ENCODE measurements around the gene METTL18.

METTL18 gene

DNA sequence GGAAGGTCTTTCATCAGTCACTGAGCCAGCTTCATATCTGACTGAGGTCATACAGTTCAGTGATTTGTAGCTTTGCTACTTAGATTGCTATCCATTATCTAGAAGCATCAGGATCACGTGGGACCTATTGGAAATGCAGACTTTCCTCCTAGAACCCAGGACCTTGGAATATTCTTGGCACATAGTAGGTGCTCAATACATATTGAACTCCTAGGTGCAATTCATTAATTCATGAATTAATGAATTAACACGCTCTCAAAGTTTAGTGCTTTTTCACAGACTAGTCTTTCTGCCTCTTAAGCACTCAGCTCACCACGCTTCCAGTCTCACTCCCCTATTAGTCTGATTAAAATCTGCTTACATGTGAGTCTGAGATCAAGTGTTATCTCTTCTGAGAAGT is 12.1 kb downstream of the METTL18 start:
- no peaks in the 10 kb centered on the region for H3K79me2 ChIP-seq (ENCODE audit: insufficient read depth, low read length)
- no peak overlapping the region for H3K4me3 ChIP-seq (ENCODE audit: low read depth in 1 of 2, low read length in 2 of 2)
- H4K20me1 ChIP-seq (ENCODE audit: insufficient read depth, low read length), result no peaks in the 10 kb centered on the region
- H2AFZ ChIP-seq (ENCODE audit: low read depth, low read length), result no peak overlapping the region
- no peak overlapping the region for H3K9ac ChIP-seq (ENCODE audit: low read depth, low read length)
- TF ChIP-seq, protein P1, sequence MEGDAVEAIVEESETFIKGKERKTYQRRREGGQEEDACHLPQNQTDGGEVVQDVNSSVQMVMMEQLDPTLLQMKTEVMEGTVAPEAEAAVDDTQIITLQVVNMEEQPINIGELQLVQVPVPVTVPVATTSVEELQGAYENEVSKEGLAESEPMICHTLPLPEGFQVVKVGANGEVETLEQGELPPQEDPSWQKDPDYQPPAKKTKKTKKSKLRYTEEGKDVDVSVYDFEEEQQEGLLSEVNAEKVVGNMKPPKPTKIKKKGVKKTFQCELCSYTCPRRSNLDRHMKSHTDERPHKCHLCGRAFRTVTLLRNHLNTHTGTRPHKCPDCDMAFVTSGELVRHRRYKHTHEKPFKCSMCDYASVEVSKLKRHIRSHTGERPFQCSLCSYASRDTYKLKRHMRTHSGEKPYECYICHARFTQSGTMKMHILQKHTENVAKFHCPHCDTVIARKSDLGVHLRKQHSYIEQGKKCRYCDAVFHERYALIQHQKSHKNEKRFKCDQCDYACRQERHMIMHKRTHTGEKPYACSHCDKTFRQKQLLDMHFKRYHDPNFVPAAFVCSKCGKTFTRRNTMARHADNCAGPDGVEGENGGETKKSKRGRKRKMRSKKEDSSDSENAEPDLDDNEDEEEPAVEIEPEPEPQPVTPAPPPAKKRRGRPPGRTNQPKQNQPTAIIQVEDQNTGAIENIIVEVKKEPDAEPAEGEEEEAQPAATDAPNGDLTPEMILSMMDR (IDR thresholded peaks at IDR 0.05; ENCODE audit: borderline replicate concordance, extremely low read depth, low read length, poor library complexity, severe bottlenecking), result no peak
- TF ChIP-seq EZH2 (IDR thresholded peaks at IDR 0.05; ENCODE audit: borderline replicate concordance, low read depth, low read length, severe bottlenecking), result no peak
- no peaks in the 10 kb centered on the region for H3K27me3 ChIP-seq (ENCODE audit: insufficient read depth, low read length, poor library complexity)
- H3K4me1 ChIP-seq (ENCODE audit: insufficient read depth, low read length), result no peaks in the 10 kb centered on the region
- no peak for ATAC-seq (ENCODE audit: insufficient read depth, low read depth)
- no peaks in the 10 kb centered on the region for H3K9me3 ChIP-seq (ENCODE audit: insufficient read depth, low read length, severe bottlenecking)
- H3K27ac ChIP-seq (ENCODE audit: low read length), result no peak overlapping the region
- no peaks in the 10 kb centered on the region for H3K36me3 ChIP-seq (ENCODE audit: insufficient read depth, low read length)
- DNase-seq, result no peak
- H3K4me2 ChIP-seq (ENCODE audit: insufficient read depth, low read length), result no peak overlapping the region

DNA sequence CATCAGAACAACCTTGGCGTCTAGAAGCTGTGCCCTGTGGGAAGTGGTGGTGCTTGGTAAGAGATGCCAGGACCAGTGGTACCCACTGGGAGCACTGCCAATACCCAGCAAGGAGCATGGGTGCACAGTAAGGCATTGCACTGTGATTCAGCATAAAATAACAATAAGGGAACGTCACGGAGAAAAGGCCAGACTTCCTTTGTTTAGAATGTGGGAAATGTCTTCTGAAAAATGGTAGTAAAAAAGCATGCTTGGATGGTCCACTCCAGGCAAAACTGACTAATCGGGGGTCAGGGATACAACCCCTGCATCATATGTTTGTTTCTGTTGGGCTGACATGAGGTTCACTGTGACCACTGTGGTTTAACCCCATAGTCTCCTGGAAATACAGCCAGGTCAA is 14.7 kb downstream of the METTL18 start:
- Histone ChIP-seq H3K9me3 (ENCODE audit: insufficient read depth, low read length, severe bottlenecking) (no peaks in the 10 kb centered on the region), H3K79me2 (ENCODE audit: insufficient read depth, low read length) (no peaks in the 10 kb centered on the region), H3K27me3 (ENCODE audit: insufficient read depth, low read length, poor library complexity) (no peaks in the 10 kb centered on the region), H3K4me3 (ENCODE audit: low read depth in 1 of 2, low read length in 2 of 2) (no peak overlapping the region), H3K9ac (ENCODE audit: low read depth, low read length) (no peak overlapping the region), H3K27ac (ENCODE audit: low read length) (no peak overlapping the region), H4K20me1 (ENCODE audit: insufficient read depth, low read length) (no peaks in the 10 kb centered on the region), H3K36me3 (ENCODE audit: insufficient read depth, low read length) (no peaks in the 10 kb centered on the region), H2AFZ (ENCODE audit: low read depth, low read length) (peak overlapping the region; percentile 44; the same call in 1 of the 2 replicates), H3K4me1 (ENCODE audit: insufficient read depth, low read length) (no peaks in the 10 kb centered on the region), H3K4me2 (ENCODE audit: insufficient read depth, low read length) (no peak overlapping the region)
- DNase-seq (no peak), ATAC-seq (ENCODE audit: insufficient read depth, low read depth) (no peak)
- TF ChIP-seq, protein P1 (IDR thresholded peaks at IDR 0.05; ENCODE audit: borderline replicate concordance, extremely low read depth, low read length, poor library complexity, severe bottlenecking), result no peak
- TF ChIP-seq EZH2 (IDR thresholded peaks at IDR 0.05; ENCODE audit: borderline replicate concordance, low read depth, low read length, severe bottlenecking), result no peak

DNA sequence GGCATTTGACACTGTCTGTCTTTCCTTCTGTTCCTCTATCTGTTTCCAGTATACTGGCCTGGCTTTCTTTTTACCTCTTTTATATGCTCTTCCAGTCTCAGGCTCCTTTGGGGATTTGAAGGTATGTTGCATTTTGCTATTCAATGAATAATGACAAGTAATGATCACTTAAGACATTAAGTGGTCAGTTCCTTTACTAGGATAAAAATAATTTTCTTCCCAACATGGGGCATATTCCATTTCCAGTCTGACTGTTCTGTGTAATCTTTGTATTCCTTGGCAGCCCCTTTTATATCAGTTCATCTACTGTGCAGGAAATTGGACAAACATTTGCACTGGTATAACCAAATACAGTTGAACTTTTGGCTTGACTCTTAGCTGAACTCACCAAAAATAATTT is 15.6 kb downstream of the METTL18 start:
- Histone ChIP-seq H3K9me3 (ENCODE audit: insufficient read depth, low read length, severe bottlenecking) (no peaks in the 10 kb centered on the region), H3K79me2 (ENCODE audit: insufficient read depth, low read length) (no peaks in the 10 kb centered on the region), H3K36me3 (ENCODE audit: insufficient read depth, low read length) (no peaks in the 10 kb centered on the region), H3K4me1 (ENCODE audit: insufficient read depth, low read length) (no peaks in the 10 kb centered on the region), H3K27ac (ENCODE audit: low read length) (no peak overlapping the region), H4K20me1 (ENCODE audit: insufficient read depth, low read length) (no peaks in the 10 kb centered on the region), H3K4me2 (ENCODE audit: insufficient read depth, low read length) (no peak overlapping the region), H3K4me3 (ENCODE audit: low read depth in 1 of 2, low read length in 2 of 2) (no peak overlapping the region), H3K27me3 (ENCODE audit: insufficient read depth, low read length, poor library complexity) (no peaks in the 10 kb centered on the region), H3K9ac (ENCODE audit: low read depth, low read length) (no peak overlapping the region), H2AFZ (ENCODE audit: low read depth, low read length) (no peak overlapping the region)
- no peak for TF ChIP-seq EZH2 (IDR thresholded peaks at IDR 0.05; ENCODE audit: borderline replicate concordance, low read depth, low read length, severe bottlenecking)
- TF ChIP-seq, protein P1 (IDR thresholded peaks at IDR 0.05; ENCODE audit: borderline replicate concordance, extremely low read depth, low read length, poor library complexity, severe bottlenecking), result no peak
- ATAC-seq (ENCODE audit: insufficient read depth, low read depth) (no peak), DNase-seq (no peak)

DNA sequence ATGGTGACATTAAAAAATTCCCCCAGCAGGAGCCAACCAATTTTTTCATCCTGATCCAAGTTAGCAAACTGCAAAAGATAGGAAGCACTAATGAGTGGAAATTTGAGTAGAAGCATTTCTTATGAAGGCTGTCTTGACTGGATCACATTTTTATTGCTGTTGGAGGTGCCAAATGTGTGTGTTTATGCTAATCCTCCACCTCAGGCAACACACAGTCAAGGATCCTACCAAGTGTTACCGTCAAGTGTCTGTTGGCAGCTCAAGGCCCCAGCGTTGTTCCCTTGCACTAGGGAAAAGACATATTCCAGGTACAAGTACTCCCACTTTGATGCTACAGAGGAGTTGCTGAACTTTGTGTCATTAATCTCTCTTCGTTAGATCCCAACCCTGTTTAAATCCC is 18.3 kb downstream of the METTL18 start:
- no peak overlapping the region for H3K4me3 ChIP-seq (ENCODE audit: low read depth in 1 of 2, low read length in 2 of 2)
- no peaks in the 10 kb centered on the region for H3K79me2 ChIP-seq (ENCODE audit: insufficient read depth, low read length)
- H2AFZ ChIP-seq (ENCODE audit: low read depth, low read length), result no peak overlapping the region
- H3K9me3 ChIP-seq (ENCODE audit: insufficient read depth, low read length, severe bottlenecking), result no peaks in the 10 kb centered on the region
- ATAC-seq (ENCODE audit: insufficient read depth, low read depth) (no peak), DNase-seq (no peak)
- no peaks in the 10 kb centered on the region for H4K20me1 ChIP-seq (ENCODE audit: insufficient read depth, low read length)
- H3K4me2 ChIP-seq (ENCODE audit: insufficient read depth, low read length), result no peak overlapping the region
- TF ChIP-seq, protein P1 (IDR thresholded peaks at IDR 0.05; ENCODE audit: borderline replicate concordance, extremely low read depth, low read length, poor library complexity, severe bottlenecking), result no peak
- no peak for TF ChIP-seq EZH2 (IDR thresholded peaks at IDR 0.05; ENCODE audit: borderline replicate concordance, low read depth, low read length, severe bottlenecking)
- H3K27me3 ChIP-seq (ENCODE audit: insufficient read depth, low read length, poor library complexity), result no peaks in the 10 kb centered on the region
- no peaks in the 10 kb centered on the region for H3K36me3 ChIP-seq (ENCODE audit: insufficient read depth, low read length)
- H3K27ac ChIP-seq (ENCODE audit: low read length), result no peak overlapping the region
- no peak overlapping the region for H3K9ac ChIP-seq (ENCODE audit: low read depth, low read length)
- H3K4me1 ChIP-seq (ENCODE audit: insufficient read depth, low read length), result no peaks in the 10 kb centered on the region
